ENCODE measurements around the gene TBL3.

TBL3 gene

GRCh38 chr16:2026461-2027023, 54.7 kb downstream of the TBL3 start, which contains the start of gene NHERF2:
Gene NHERF2 (plus strand): TSS chr16:2026902. CDS start chr16:2027006, 104 bp downstream.
- Histone ChIP-seq H3K36me3 (ENCODE audit: insufficient read depth, low read length) (no peaks in the 10 kb centered on the region; the same call in 1 of the 2 replicates), H3K9ac (ENCODE audit: low read depth, low read length) (peak within 1 kb of the TSS; percentile 49; the same call in 1 of the 2 replicates)

DNA sequence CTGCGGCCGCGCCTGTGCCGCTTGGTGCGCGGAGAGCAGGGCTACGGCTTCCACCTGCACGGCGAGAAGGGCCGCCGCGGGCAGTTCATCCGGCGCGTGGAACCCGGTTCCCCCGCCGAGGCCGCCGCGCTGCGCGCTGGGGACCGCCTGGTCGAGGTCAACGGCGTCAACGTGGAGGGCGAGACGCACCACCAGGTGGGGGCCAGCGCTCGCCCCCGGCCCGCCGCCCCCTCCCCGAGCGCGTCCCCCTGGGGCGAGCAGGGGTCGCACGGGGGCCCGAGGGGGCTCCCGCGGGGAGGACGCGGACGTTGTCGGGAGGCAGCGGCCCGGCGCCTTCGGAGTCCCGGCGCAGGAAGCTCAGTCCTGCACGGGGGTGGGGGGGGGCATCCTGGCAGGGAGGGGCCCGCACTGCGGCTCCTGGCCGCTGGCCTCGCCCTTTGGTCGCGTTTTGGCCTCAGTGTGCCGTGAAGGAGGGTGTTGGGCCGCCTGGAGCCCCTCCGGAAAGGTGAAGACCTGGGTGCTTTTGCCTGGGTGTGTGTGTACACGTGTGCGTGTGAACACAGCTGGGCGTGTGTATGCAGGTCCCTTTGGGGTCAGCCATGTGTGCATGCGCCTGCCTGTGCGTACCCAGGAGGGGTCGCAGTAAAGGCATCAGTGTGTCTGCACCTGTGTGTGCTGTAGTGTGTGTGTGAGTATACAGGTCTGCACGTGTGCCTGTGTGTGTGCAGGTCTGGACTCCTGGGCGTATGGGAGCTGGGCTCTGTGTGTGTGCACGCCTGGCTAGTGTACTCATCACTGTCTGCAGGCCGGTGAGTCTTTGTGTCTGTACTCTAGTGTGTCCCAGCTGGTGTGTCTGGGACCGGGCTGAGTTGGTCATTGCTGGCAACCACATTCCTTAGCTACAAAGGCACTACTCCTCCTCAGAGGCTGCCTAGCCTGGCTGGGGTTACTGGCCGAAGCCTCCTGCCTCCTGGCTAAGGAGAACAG, 55.5 kb downstream of the TBL3 start:
- Histone ChIP-seq H3K9me3 (ENCODE audit: control insufficient read depth, insufficient read depth, low read length) (no peaks in the 10 kb centered on the region), H3K36me3 (ENCODE audit: insufficient read depth, low read length) (no peaks in the 10 kb centered on the region; the same call in 1 of the 2 replicates), H3K4me1 (ENCODE audit: insufficient read depth, low read length) (peaks cover 10% of the 10 kb centered on the region; the same call in 1 of the 2 replicates), H3K9ac (ENCODE audit: low read depth, low read length) (peak overlapping the region; percentile 49; the same call in 1 of the 2 replicates)

More at GRCh38 chr16:2026461-2027023, 54.7 kb downstream of the TBL3 start, which contains the start of gene NHERF2:
- no peaks in the 10 kb centered on the region for H3K9me3 ChIP-seq (ENCODE audit: control insufficient read depth, insufficient read depth, low read length)
- peaks cover 6% of the 10 kb centered on the region; the same call in 1 of the 2 replicates for H3K4me1 ChIP-seq (ENCODE audit: insufficient read depth, low read length)

GRCh38 chr16:2028146-2028545, 56.3 kb downstream of the TBL3 start:
- no peaks in the 10 kb centered on the region; the same call in 1 of the 2 replicates for H3K36me3 ChIP-seq (ENCODE audit: insufficient read depth, low read length)
- no peak overlapping the region for H3K9ac ChIP-seq (ENCODE audit: low read depth, low read length)
- H3K9me3 ChIP-seq (ENCODE audit: control insufficient read depth, insufficient read depth, low read length): no peaks in the 10 kb centered on the region
- H3K4me1 ChIP-seq (ENCODE audit: insufficient read depth, low read length): peaks cover 18% of the 10 kb centered on the region; the same call in 1 of the 2 replicates

DNA sequence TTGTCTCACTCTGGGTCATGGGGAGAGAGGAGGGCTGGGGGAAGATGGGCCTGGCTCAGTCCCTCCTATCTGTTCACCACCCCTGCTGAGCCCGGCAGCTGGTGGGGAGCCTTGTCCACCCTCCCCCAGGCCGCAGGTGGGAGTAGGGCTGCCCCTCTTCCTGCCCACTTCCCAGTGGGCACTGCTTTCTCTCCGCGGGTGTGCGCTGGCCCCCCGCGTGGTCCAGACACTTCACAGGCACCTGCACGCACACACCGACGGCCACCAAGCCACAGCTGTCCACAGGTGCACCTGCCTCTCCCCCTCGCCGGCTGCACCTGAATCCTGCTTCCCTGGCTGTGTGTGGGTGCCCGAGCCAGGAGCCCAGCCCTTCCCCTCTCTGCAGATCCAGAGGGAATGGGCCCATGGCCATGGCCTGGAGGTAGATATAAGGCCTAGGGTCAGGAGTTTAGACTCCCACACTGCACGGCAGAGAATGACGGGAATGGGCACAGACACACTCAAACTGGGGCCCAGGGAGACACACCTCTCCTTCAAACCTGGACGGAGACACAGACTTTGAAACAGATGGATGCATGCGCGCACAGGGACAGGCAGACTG, 56.9 kb downstream of the TBL3 start:
- Histone ChIP-seq H3K9ac (ENCODE audit: low read depth, low read length) (no peak overlapping the region), H3K9me3 (ENCODE audit: control insufficient read depth, insufficient read depth, low read length) (no peaks in the 10 kb centered on the region), H3K4me1 (ENCODE audit: insufficient read depth, low read length) (peaks cover 22% of the 10 kb centered on the region; the same call in 1 of the 2 replicates), H3K36me3 (ENCODE audit: insufficient read depth, low read length) (no peaks in the 10 kb centered on the region; the same call in 1 of the 2 replicates)

DNA sequence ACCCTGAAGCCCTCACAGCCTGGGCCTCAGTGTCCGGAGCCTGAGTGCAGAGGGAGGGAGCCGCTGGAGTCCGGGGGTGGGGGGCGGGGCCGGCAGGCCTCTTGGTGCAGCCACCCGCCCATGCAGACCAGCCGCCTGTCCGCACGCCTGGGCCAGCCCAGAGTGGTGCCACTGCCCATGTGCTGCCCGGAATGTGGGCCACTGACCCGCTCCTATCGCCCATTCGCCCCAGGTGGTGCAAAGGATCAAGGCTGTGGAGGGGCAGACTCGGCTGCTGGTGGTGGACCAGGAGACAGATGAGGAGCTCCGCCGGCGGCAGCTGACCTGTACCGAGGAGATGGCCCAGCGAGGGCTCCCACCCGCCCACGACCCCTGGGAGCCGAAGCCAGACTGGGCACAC, 57.5 kb downstream of the TBL3 start:
- Histone ChIP-seq H3K4me1 (ENCODE audit: insufficient read depth, low read length) (peaks cover 21% of the 10 kb centered on the region; the same call in 1 of the 2 replicates), H3K9me3 (ENCODE audit: control insufficient read depth, insufficient read depth, low read length) (no peaks in the 10 kb centered on the region), H3K36me3 (ENCODE audit: insufficient read depth, low read length) (no peaks in the 10 kb centered on the region; the same call in 1 of the 2 replicates), H3K9ac (ENCODE audit: low read depth, low read length) (no peak overlapping the region)

DNA sequence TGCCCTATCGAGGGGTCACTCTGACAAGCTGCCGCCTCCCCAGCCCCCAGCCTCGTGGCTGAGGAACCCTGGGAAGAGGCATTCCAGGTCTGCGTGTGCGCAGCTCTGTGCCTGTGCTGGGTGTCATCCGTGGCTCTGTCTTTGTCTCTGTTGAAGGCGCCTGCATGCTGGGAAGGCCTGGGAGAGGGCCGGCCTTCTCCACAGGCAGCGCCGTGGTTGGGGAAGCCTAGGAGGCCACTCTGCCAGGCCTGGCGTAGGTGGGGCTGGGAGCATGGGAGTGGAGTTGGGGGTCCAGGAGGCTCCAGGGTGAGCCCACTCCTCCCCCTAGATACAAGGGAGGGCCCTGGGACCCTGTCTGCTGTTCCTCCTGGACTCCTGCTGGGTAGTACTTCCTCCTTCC, 58.2 kb downstream of the TBL3 start:
- Histone ChIP-seq H3K9ac (ENCODE audit: low read depth, low read length) (no peak overlapping the region), H3K4me1 (ENCODE audit: insufficient read depth, low read length) (peaks cover 20% of the 10 kb centered on the region; the same call in 1 of the 2 replicates), H3K36me3 (ENCODE audit: insufficient read depth, low read length) (no peaks in the 10 kb centered on the region; the same call in 1 of the 2 replicates), H3K9me3 (ENCODE audit: control insufficient read depth, insufficient read depth, low read length) (no peaks in the 10 kb centered on the region)

GRCh38 chr16:2031081-2031577, 59.3 kb downstream of the TBL3 start:
- H3K9ac ChIP-seq (ENCODE audit: low read depth, low read length): no peak overlapping the region
- no peaks in the 10 kb centered on the region for H3K9me3 ChIP-seq (ENCODE audit: control insufficient read depth, insufficient read depth, low read length)
- peaks cover 20% of the 10 kb centered on the region; the same call in 1 of the 2 replicates for H3K4me1 ChIP-seq (ENCODE audit: insufficient read depth, low read length)
- H3K36me3 ChIP-seq (ENCODE audit: insufficient read depth, low read length): no peaks in the 10 kb centered on the region; the same call in 1 of the 2 replicates

Measured in ES-I3 (cell line).